Epidermal melanocyte (primary cell): ENCODE data around the gene CCDC175.

Experiments used
- DNase-seq: peaks from one replicate; pipeline ENCODE4 v3.0.0; 2011; ENCODE audit warnings: low spot score; ENCODE audit not compliant: insufficient read length

CCDC175 gene

GRCh38 chr14:59576332-59577294 lies at the start of gene CCDC175:
TSS of gene CCDC175 (minus strand) at chr14:59576812. CDS start at chr14:59576775, 37 bp downstream.
- DNase-seq = peak; percentile 57

DNA sequence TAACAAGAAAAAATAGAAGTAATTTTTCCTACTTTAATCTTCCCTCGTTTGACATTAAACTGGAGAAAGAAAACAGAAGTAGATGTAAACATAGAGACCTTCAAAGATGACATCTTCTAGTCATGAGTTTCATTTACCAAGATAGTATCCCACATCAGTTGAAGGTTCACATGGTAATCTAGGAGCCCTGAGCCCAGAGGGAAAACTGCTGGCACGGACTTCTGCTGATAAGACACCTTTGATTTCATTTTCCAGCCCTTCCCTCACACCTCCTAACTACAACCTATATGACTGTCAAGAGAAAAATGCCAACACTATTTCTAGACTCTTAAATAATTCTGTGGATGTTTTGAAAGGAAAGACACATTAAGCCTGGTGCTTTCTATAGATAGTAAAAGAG lies 46.0 kb upstream of the CCDC175 start:
- DNase-seq = no peak

- no peak for DNase-seq
Measured at GRCh38 chr14:59619061-59619460, 42.4 kb upstream of the CCDC175 start.

DNA sequence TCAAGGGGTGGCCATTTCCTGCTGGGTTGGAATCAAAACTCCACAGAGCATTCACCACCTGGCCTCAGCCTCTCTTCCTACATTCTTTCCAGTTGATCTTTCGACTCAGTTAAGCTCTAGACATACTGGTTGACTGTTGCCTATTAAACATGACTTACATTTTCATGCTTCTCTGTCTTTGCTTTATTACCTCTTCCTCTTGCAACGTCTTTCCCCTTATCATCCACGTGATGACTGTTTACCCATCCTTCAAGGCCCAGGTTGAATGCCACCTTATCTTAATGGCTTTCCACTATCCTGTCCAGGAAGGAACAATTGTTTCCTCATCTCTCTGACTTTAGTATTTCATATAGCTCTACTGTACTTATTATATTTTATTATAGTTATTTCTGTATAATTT lies 24.4 kb upstream of the CCDC175 start:
- DNase-seq = no peak

DNA sequence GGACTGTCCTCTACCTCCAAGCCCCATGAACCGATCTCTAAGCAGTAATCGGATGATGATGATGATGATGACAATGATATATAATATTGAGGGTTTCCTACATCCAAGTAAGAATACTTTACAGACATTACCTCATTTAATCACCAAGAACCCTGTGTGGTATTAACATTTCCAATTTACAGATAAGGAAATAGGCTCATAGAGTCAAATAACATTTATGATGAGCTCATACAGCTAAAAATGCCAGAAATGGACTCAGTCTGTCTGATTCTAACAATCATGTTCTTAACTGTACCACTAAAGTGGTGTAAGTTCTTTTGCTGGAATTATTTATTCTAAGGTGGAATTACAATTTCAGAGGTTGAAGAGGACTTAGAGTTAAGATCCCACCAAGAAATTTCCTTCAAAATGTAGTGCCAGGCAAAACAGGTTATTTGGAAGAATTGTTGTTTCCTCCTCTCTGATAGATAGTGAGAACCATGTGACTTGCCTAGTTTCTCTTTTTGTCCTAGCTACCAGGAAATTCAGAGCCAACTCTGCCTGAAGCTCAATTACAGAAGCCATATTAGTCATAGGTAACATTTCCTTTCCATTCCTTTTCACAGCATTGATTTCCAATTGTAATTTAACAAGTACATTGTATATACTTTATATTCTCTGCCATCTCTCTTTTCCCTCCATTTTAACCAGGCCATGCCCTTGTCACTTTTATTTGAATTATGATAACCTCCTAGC lies 23.8 kb upstream of the CCDC175 start:
- no peak for DNase-seq

GRCh38 chr14:59595071-59595470 lies 18.5 kb upstream of the CCDC175 start:
- no peak for DNase-seq

DNA sequence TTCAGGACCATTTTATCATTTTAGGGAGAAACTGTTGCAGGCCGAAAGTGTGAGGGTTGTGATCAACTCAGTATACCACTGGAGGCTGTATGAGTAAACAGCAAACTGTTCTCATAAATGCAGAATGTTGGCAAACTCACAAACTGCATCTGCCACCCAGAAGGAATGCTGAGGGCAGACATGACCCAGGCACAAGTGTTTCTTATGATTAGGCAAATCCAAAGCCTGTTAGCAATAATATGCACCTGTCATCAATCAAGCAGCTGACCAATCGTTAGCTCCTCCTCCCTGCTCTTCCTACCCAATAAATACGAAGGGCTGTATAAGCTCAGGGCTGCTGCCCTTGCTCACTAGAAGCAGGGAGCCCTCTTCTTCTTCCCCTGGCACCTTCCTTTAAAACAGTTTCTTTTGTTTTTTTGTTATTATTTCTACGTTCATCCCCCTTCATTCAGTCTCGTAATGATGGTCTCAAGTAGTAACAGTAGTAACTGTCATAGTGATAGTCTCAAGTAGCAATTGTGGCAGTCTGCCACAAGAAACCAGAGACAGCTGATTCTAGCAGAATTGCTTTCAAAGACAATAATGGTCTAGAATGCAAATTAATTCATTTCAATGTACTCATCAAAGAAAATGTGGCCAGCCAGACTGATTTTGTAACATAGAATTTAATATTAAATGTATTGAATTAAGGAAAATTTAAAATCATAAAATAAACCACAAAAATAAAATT lies 15.2 kb upstream of the CCDC175 start:
- no peak for DNase-seq

DNA sequence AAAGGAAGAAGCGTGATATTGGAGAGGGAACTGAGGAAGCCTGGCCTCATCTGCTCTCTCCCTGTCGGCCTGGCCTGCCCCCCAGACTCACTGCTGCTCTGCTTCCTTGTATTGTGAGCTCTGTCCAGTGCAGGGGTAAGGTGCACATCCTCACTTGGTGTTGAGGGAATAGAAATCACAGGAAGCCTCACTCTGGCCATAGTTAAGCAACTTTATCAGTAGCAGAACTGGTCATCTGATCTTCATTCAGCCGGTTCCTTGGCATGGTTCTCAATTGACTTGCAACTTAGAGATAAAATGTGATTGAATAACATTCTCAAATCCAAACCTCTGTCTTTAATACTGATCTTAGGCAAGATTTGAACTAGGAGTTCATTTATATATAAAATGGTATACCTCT lies 11.5 kb upstream of the CCDC175 start:
- DNase-seq = no peak

DNA sequence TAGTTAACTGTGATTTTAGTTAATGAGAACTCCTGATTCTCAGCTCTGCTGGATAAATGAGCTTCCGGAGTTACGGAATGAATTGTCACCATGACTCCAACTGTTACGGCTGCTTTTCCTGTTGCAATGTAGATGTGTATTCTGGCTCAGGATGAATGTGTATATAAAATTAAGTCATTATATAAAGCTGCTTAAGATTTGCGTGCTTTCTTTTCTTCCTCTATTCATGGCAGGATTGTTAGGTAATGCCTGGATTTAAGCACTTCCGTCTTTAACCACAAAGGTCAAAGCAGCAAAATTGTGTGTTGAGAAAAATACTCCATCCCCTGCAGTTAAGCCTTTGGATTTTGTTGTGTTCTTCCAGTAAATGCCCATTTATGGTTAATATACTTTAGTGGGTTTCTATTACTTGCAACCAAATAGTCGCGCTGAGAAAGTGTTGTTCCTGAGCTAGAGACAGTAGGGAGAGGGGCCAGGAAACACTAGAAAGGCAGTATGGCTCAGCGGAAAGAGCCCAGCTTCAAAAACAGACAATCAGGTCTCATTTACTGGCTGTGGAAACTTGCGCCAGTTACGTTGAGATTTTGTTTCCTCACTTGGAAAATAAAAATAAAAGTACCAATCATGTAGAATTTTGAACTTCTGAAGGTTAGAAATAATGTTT lies 9.4 kb upstream of the CCDC175 start:
- no peak for DNase-seq

DNA sequence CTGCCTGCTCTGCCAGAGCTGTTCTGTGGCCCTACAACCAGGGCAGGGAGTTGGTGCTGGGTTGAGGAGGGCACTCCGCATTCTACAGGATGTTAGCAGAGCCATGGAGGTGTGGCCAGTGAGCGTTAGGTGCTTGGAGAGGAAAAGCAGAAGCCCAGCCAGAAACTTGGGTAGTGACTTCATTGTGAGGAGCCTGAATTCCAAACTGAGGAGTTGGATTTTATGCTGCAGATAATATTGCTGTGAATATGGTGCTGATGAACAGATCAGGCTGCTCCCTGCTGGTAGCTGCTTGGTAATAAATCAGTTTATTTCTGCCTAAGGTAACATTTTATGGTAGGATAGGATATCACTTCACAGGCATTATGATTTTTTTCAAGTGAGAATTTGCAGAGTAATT lies 7.1 kb upstream of the CCDC175 start:
- DNase-seq = no peak

DNA sequence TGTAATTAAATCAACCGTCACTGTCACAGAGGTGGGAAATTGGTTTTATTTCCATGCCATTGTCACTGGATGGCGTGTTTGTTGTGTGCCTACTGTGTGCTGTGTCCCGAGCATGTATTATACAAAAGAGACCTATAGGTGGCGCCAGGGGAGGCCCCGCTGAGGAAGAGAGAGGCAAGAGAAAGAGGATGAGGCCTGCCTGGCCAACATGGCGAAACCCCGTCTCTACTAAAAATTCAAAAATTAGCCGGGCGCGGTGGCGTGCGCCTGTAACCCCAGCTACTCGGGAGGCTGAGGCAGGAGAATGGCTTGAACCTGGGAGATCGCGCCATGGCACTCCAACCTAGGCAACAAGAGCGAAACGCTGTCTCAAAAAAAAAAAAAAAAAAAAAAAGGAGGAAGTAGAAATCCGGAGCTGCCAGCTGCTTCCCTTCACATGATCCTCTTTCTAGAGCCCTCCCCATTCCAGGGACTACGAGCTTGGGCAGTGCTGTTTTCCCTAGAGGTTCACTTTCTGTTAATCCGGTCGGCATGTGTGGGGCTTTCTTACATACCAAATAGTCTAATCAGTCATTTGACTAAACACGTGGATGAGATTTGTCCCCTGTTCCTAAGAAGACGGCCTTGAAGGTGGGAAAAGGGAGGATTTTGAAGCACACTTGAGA lies 6.4 kb upstream of the CCDC175 start:
- no peak for DNase-seq

GRCh38 chr14:59582161-59582560 lies 5.5 kb upstream of the CCDC175 start:
- DNase-seq = no peak

- no peak for DNase-seq
Measured at GRCh38 chr14:59580911-59581310, 4.3 kb upstream of the CCDC175 start.

DNA sequence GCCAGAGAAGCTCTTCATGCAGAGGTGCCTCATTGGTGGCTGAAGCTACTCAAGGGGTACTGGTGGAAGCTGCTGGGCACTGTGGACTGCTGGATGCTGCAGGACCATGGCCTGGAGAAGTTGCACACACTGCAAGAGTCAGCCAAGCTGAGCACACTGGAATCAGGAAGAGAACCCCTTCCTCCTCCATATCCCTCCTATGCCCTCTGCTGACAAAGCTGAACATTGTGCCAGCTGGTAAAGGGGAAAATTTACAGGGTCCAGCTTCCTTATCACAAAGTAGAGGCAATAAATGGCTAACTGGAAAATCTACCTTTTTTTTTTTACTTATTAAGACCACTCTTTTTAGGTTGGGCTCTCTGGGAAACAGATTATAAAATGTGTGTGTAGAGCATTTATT lies 6.5 kb downstream of the CCDC175 start:
- no peak for DNase-seq

DNA sequence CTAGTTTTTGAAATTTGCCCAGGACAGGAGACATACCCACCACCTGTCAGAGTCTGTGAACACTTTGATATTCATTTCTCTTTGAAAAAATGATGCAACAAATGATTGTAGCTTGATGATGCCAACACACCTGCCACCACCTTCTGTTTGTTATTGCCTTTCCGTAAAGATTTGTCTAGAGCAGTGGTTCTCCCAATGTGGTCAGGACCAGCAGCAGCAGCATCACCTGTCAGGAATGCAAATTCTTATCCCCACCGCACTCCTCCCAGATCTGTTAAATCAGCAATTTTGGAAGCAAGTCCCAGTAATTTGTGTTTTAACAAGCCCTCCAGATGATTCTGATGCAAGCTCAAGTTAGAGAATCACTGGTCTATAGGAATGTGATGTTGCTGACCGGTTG lies 9.9 kb downstream of the CCDC175 start:
- no peak for DNase-seq

DNA sequence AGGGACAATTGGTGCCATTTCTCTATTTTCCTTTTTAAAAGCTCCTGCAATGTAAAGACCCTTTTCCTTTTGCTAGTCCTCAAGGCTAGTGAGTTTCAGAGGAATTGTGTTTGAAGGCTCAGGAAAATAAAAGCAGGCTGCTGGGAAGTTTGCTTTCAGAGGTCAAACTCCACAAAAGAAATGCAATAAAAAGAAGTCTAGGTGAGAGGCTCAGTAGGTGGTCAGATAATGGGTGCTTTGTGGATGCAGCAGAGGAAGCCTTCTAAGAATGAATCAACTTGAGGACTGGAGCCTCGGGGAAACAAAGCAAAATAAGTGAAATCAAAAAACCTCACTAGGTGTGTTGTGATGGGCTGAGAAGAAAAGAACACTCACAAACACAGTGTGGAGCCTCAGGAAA lies 10.3 kb downstream of the CCDC175 start:
- no peak for DNase-seq

- no peak for DNase-seq
Measured at GRCh38 chr14:59565087-59565486, 11.5 kb downstream of the CCDC175 start.

GRCh38 chr14:59564366-59564765 lies 12.2 kb downstream of the CCDC175 start:
- no peak for DNase-seq

GRCh38 chr14:59547310-59547709 lies 29.3 kb downstream of the CCDC175 start:
- DNase-seq = no peak

DNA sequence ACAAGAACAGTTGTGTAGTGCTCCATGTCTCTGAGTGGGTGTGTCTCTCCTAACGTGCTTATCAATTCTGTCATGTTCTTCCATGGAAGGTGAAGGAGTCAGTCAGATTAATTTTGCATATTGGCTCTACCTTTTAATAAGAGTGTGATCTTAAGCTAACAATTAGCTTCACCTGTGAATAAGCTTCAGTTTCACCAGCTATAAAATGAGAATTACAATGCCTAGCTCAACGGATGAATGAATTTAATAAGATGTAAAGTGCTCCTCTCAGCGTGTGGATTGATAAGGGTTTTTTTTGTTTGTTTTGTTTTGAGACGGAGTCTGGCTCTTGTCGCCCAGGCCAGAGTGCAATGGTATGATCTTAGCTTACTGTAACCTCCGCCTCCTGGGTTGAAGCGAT lies 32.7 kb downstream of the CCDC175 start:
- no peak for DNase-seq

DNA sequence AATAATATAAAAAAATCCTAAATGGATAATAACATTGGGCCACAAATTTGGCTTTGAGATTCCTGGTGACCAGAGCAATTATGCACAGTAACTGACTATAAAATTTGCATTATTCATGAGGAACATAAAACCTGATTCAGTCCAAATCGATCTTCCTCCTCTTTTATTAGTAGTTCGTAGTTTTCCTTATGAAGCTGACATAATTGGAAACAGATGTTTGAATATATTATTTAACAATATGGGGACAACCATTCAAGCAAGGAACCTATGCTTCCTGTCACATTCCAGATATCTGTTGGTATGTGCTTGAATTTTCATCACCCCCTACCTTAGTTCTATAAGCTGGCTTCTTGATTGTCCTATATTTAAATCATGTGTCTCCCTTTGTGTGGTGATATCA lies 34.9 kb downstream of the CCDC175 start:
- no peak for DNase-seq
